Right lobe of liver (tissue), 4 donors: Measurements from ENCODE around the gene SKAP2.

ENCODE experiments used
- CTCF ChIP-seq, 4 donors: fragments of 200-600 bp in 3 of 4; fragments of 450-650 bp in 1 of 4; IDR thresholded peaks; one replicate each; pipeline versions ENCODE4 v1.5.1 to v1.8.0; 2016 to 2022; ENCODE audit warnings: antibody characterized with exemption in 4 of 4, mild to moderate bottlenecking in 2 of 4
- POLR2A ChIP-seq: fragments of 450-650 bp; IDR thresholded peaks from one replicate; pipeline ENCODE4 v1.6.1; 2017; ENCODE audit warnings: antibody characterized with exemption, mild to moderate bottlenecking
- donor health status: DM: no; HTN: no; CAD: no.
- donor health status: DM: no; HTN: no; CAD: no.
- donor health status: DM: no; HTN: yes; CAD: no.

DNA sequence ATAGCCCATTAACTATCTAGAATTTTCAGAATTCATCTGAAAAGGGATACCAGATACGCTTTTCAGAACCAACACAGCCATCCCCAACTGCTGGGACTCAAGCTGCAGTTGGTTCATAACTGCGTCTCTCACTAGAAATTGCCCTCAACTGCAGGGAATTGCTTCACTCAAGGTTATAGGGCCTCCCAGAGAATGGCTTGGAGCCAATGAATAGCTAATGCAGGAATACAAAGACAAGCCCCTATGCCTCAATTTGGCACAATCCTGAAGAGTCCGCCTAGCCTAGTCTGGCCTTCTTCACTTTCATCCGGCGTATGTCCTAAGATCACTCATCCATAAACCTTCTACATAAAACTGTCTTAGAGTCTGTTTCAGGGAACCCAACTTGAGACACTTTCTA lies 164.0 kb downstream of the SKAP2 start:
- TF ChIP-seq CTCF (IDR thresholded peaks at IDR 0.05) (no peak), POLR2A (no peak)
